Measurements from ENCODE around the gene LY6G5C. TPM values are rescaled to one million over a fixed set of nuclear protein-coding genes. Genes with fewer than 3 reads are reported as not detected.

LY6G5C gene
- total and polyA plus RNA-seq, 7 donors = 0.75 to 3.2 (median 2.1) TPM

- ATAC-seq (no peak), DNase-seq (no peak)
- Histone ChIP-seq H3K27me3 (ENCODE audit: insufficient read depth in 3 of 3, low read length in 2 of 3) (no peaks in the 10 kb centered on the region), H3K9me3 (no peaks in the 10 kb centered on the region), H3K27ac (peak overlapping the region; percentile 98), H3K4me3 (peak overlapping the region; percentile 78), H3K4me1 (peaks cover 32% of the 10 kb centered on the region), H3K36me3 (ENCODE audit: insufficient read depth in 1 of 2, low read depth in 1 of 2) (peaks cover 0 to 55% of the 10 kb centered on the region in 2 donors)
- 85 to 96% (median 89%) methylated on average over 5 of the region's 5 CpGs for WGBS, 3 donors
- no peak for TF ChIP-seq CTCF (IDR thresholded peaks at IDR 0.05)
- intact Hi-C loops (cut with DNase I) = no loop called here
These were observed 20.0 kb upstream of the LY6G5C start for GRCh38 chr6:31700740-31701401.

- ATAC-seq = peak in 1 of 4 donors; percentile 20
These were observed 16.7 kb upstream of the LY6G5C start for GRCh38 chr6:31697555-31697954.

GRCh38 chr6:31693535-31693934, 12.7 kb upstream of the LY6G5C start:
- TF ChIP-seq CTCF (IDR thresholded peaks at IDR 0.05) = no peak
- intact Hi-C loops (cut with DNase I) = no loop called here

More at GRCh38 chr6:31697555-31697954, 16.7 kb upstream of the LY6G5C start:
- TF ChIP-seq CTCF (IDR thresholded peaks at IDR 0.05) = no peak
- WGBS, 3 donors = 8 to 15% (median 15%) methylated on average over 3 of the region's 3 CpGs
- Histone ChIP-seq H3K27me3 (ENCODE audit: insufficient read depth in 3 of 3, low read length in 2 of 3) (no peaks in the 10 kb centered on the region), H3K36me3 (ENCODE audit: insufficient read depth in 1 of 2, low read depth in 1 of 2) (peaks cover 0 to 88% of the 10 kb centered on the region in 2 donors), H3K27ac (peak overlapping the region; percentile 25), H3K4me3 (no peak overlapping the region), H3K4me1 (peaks cover 27% of the 10 kb centered on the region), H3K9me3 (no peaks in the 10 kb centered on the region)
- no peak for DNase-seq
- intact Hi-C loops (cut with DNase I) = no loop called here

GRCh38 chr6:31692886-31693285, 12.0 kb upstream of the LY6G5C start:
- no peak for TF ChIP-seq CTCF (IDR thresholded peaks at IDR 0.05)
- intact Hi-C loops (cut with DNase I) = no loop called here
- peaks cover 2% of the 10 kb centered on the region for H3K4me1 ChIP-seq
- WGBS, 3 donors = 88 to 91% (median 90%) methylated on average over 9 of the region's 9 CpGs
- no peaks in the 10 kb centered on the region for H3K9me3 ChIP-seq
- ATAC-seq = no peak
- H3K4me3 ChIP-seq = no peak overlapping the region
- H3K27me3 ChIP-seq (ENCODE audit: insufficient read depth in 3 of 3, low read length in 2 of 3) = no peaks in the 10 kb centered on the region
- no peak for DNase-seq
- peaks cover 12 to 99% of the 10 kb centered on the region in 2 donors for H3K36me3 ChIP-seq (ENCODE audit: insufficient read depth in 1 of 2, low read depth in 1 of 2)
- H3K27ac ChIP-seq = no peak overlapping the region

More at GRCh38 chr6:31693535-31693934, 12.7 kb upstream of the LY6G5C start:
- ATAC-seq (no peak), DNase-seq (no peak)
- Histone ChIP-seq H3K27ac (no peak overlapping the region), H3K27me3 (ENCODE audit: insufficient read depth in 3 of 3, low read length in 2 of 3) (no peaks in the 10 kb centered on the region), H3K4me3 (no peak overlapping the region), H3K36me3 (ENCODE audit: insufficient read depth in 1 of 2, low read depth in 1 of 2) (peaks cover 12 to 99% of the 10 kb centered on the region in 2 donors), H3K9me3 (no peaks in the 10 kb centered on the region), H3K4me1 (peaks cover 7% of the 10 kb centered on the region)
- 88 to 93% (median 89%) methylated on average over 6 of the region's 6 CpGs for WGBS, 3 donors

- no peak for ATAC-seq
- intact Hi-C loops (cut with DNase I) = no loop called here
- Histone ChIP-seq H3K4me3 (no peak overlapping the region), H3K27ac (no peak overlapping the region), H3K9me3 (no peaks in the 10 kb centered on the region), H3K4me1 (no peaks in the 10 kb centered on the region), H3K36me3 (ENCODE audit: insufficient read depth in 1 of 2, low read depth in 1 of 2) (peaks cover 12 to 100% of the 10 kb centered on the region in 2 donors), H3K27me3 (ENCODE audit: insufficient read depth in 3 of 3, low read length in 2 of 3) (no peaks in the 10 kb centered on the region)
- TF ChIP-seq CTCF (IDR thresholded peaks at IDR 0.05) = no peak
- 82 to 84% (median 83%) methylated on average over 4 of the region's 4 CpGs for WGBS, 3 donors
- DNase-seq = no peak
These were observed 11.5 kb upstream of the LY6G5C start for GRCh38 chr6:31692353-31692752.

Data from psoas muscle (tissue), 8 donors.